MM.1S (cell line): Measurements from ENCODE around the gene FBXL19.

Source experiments
- EZH2 ChIP-seq: fragments of 300-600 bp; sonication (generic); optimal IDR thresholded peaks from 2 replicates; pipeline ENCODE3; 2017; ENCODE audit warnings: low read depth, mild to moderate bottlenecking, antibody characterized with exemption, low read length, mixed read lengths
- EZH2phosphoT487 ChIP-seq: fragments of 300-600 bp; sonication (generic); IDR thresholded peaks from 2 replicates; pipeline ENCODE4 v1.6.1; 2018; ENCODE audit warnings: antibody characterized with exemption, low read length
- TF ChIP-seq, protein P1 (sequence below): fragments of 300-600 bp; sonication (generic); IDR thresholded peaks from 2 replicates; pipeline ENCODE4 v1.5.1; 2016; ENCODE audit warnings: antibody characterized with exemption, low read length, mixed read lengths

DNA sequence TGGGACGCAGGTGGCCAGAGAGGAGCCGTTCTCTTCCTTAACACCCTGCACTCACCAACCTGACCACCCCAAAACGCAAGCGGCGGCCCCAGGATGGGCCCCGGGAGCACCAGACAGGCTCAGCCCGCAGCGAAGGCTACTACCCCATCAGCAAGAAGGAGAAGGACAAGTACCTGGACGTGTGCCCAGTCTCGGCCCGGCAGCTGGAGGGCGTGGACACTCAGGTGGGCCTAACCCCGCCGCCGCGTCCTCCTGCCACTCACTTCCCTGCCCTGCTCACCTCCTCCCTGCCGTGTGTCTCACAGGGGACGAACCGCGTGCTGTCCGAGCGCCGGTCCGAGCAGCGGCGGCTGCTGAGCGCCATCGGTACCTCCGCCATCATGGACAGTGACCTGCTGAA, 57.1 kb downstream of the FBXL19 start:
- TF ChIP-seq, protein P1, sequence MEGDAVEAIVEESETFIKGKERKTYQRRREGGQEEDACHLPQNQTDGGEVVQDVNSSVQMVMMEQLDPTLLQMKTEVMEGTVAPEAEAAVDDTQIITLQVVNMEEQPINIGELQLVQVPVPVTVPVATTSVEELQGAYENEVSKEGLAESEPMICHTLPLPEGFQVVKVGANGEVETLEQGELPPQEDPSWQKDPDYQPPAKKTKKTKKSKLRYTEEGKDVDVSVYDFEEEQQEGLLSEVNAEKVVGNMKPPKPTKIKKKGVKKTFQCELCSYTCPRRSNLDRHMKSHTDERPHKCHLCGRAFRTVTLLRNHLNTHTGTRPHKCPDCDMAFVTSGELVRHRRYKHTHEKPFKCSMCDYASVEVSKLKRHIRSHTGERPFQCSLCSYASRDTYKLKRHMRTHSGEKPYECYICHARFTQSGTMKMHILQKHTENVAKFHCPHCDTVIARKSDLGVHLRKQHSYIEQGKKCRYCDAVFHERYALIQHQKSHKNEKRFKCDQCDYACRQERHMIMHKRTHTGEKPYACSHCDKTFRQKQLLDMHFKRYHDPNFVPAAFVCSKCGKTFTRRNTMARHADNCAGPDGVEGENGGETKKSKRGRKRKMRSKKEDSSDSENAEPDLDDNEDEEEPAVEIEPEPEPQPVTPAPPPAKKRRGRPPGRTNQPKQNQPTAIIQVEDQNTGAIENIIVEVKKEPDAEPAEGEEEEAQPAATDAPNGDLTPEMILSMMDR, result no peak
- TF ChIP-seq EZH2phosphoT487, result no peak
- TF ChIP-seq EZH2, result no peak
